GM12878 (cell line): ENCODE data around the gene FAM221A. TPM values are rescaled to one million over a fixed set of nuclear protein-coding genes. Genes with fewer than 3 reads are reported as not detected.

Experiments used
- ATAC-seq: fragments of 200-7000 bp; cut with Tn5 transposase; 3 replicates; pipeline ENCODE4 v1.9.1; 2020; ENCODE audit warnings: mild to moderate bottlenecking, moderate library complexity
- BruUV-seq: library from RNA; stranded (reverse); fragments of 400-500 nt; replicated peaks from 2 replicates; lab custom pipeline; 2021; lab: Mats Ljungman, UMichigan
- CTCF ChIA-PET: fragments of 300-600 bp; sonication (Branson Sonifier 250); formaldehyde crosslinking; extraction: SDS; loops from one replicate; lab custom pipeline; 2021; ENCODE audit warnings: inconsistent platforms; lab: Yijun Ruan, JAX
- POLR2A ChIA-PET: fragments of 350-600 bp; formaldehyde crosslinking; extraction: SDS; loops from one replicate; lab custom pipeline; 2021; ENCODE audit warnings: inconsistent platforms; lab: Charles Lee
- RAD21 ChIA-PET: fragments of 300-600 bp; sonication (Branson Sonifier 250); formaldehyde crosslinking; loops from one replicate; lab custom pipeline; 2023; ENCODE audit warnings: antibody characterized with exemption; ENCODE audit not compliant: unreplicated experiment; lab: Charles Lee
- SMC1A ChIA-PET: fragments of 300-600 bp; sonication (Branson Sonifier 250); formaldehyde crosslinking; loops from one replicate; lab custom pipeline; 2023; ENCODE audit not compliant: unreplicated experiment, uncharacterized antibody; lab: Charles Lee
- DNase-seq: peaks from one replicate; pipeline ENCODE4 v3.0.0-alpha.2; 2011; ENCODE audit warnings: low read depth, low spot score
- FAIRE-seq: peaks from 3 replicates; lab custom pipeline; 2011; peaks lifted over from hg19 to GRCh38; lab: Jason Lieb, UNC
- H2AFZ ChIP-seq: 2 replicates; pipeline ENCODE4 v1.6.0; 2011; ENCODE audit warnings: low read depth, low read length, control low read depth; ENCODE audit not compliant: control insufficient read depth
- H3K27ac ChIP-seq: 2 replicates; pipeline ENCODE4 v1.5.1; 2011; ENCODE audit warnings: control low read depth; ENCODE audit not compliant: control insufficient read depth, insufficient read depth
- H3K27me3 ChIP-seq, 2 experiments: replicated peaks in 1 of 2; 2 replicates each; pipeline versions ENCODE4 v1.6.0 to v1.6.1; 2011; ENCODE audit warnings: low read length in 1 of 2; ENCODE audit not compliant: control insufficient read depth in 2 of 2, insufficient read depth in 2 of 2
- H3K36me3 ChIP-seq, 2 experiments: 2 replicates each; pipeline ENCODE4 v1.5.1; 2011; ENCODE audit warnings: low read length in 1 of 2; ENCODE audit not compliant: control insufficient read depth in 2 of 2, insufficient read depth in 2 of 2
- H3K4me1 ChIP-seq: 2 replicates; pipeline ENCODE4 v1.6.1; 2011; ENCODE audit warnings: mild to moderate bottlenecking, low read length, moderate library complexity, mixed read lengths; ENCODE audit not compliant: control insufficient read depth, insufficient read depth
- H3K4me2 ChIP-seq: 2 replicates; pipeline ENCODE4 v1.6.0; 2011; ENCODE audit warnings: control low read depth; ENCODE audit not compliant: control insufficient read depth, insufficient read depth
- H3K4me3 ChIP-seq: fragments of 200-600 bp; sonication (generic); 2 replicates; pipeline ENCODE4 v1.5.1; 2016
- H3K79me2 ChIP-seq: 2 replicates; pipeline ENCODE4 v1.6.0; 2011; ENCODE audit warnings: low read length; ENCODE audit not compliant: control insufficient read depth, insufficient read depth
- H3K9ac ChIP-seq: 2 replicates; pipeline ENCODE4 v1.8.0; 2011; ENCODE audit warnings: low read length, control low read depth, mixed read lengths; ENCODE audit not compliant: control insufficient read depth, insufficient read depth
- H3K9me3 ChIP-seq: replicated peaks from 3 replicates; pipeline ENCODE4 v1.5.1; 2011; ENCODE audit warnings: mild to moderate bottlenecking, low read length; ENCODE audit not compliant: control insufficient read depth, insufficient read depth
- H4K20me1 ChIP-seq: 2 replicates; pipeline ENCODE4 v1.6.0; 2011; ENCODE audit not compliant: control insufficient read depth, insufficient read depth
- CBFB ChIP-seq: IDR thresholded peaks from 2 replicates; pipeline ENCODE4 v1.6.1; 2016; ENCODE audit warnings: antibody characterized with exemption, low read depth
- CEBPB ChIP-seq, 2 experiments: fragments of 150-350 bp in 1 of 2; IDR thresholded peaks; 2 replicates each; pipeline ENCODE4 v1.6.1; 2012 to 2014; ENCODE audit warnings: low read depth in 2 of 2, low read length in 2 of 2, borderline replicate concordance in 1 of 2, inconsistent platforms in 1 of 2
- CEBPZ ChIP-seq: fragments of 150-350 bp; IDR thresholded peaks from 2 replicates; pipeline ENCODE4 v1.6.1; 2016; ENCODE audit warnings: low read depth, low read length
- CHD1 ChIP-seq: IDR thresholded peaks from 2 replicates; pipeline ENCODE4 v1.6.1; 2012; ENCODE audit warnings: low read depth, low read length, improper control_type of control experiment
- GATAD2B ChIP-seq: fragments of 450-650 bp; conservative IDR thresholded peaks from 2 replicates; pipeline ENCODE4 v1.6.1; 2017; ENCODE audit warnings: low read depth, mild to moderate bottlenecking, moderate library complexity
- IKZF1 ChIP-seq: fragments of 450-650 bp; conservative IDR thresholded peaks from 2 replicates; pipeline ENCODE4 v1.6.1; 2017; ENCODE audit warnings: antibody characterized with exemption, mild to moderate bottlenecking
- IRF5 ChIP-seq: fragments of 450-650 bp; IDR thresholded peaks from 2 replicates; pipeline ENCODE4 v1.6.1; 2017; ENCODE audit warnings: borderline replicate concordance
- NFYB ChIP-seq: IDR thresholded peaks from 2 replicates; pipeline ENCODE4 v1.6.1; 2011; ENCODE audit warnings: low read depth, mild to moderate bottlenecking, low read length, improper control_type of control experiment, moderate library complexity; ENCODE audit not compliant: insufficient read depth
- RFX5 ChIP-seq: IDR thresholded peaks from 2 replicates; pipeline ENCODE4 v1.6.1; 2011; ENCODE audit warnings: low read depth, low read length, improper control_type of control experiment
- SMC3 ChIP-seq: IDR thresholded peaks from 2 replicates; pipeline ENCODE4 v1.6.1; 2011; ENCODE audit warnings: low read length, improper control_type of control experiment, borderline replicate concordance
- TCF3 ChIP-seq: IDR thresholded peaks from 2 replicates; pipeline ENCODE4 v1.6.1; 2012; ENCODE audit warnings: low read depth, mild to moderate bottlenecking, low read length, borderline replicate concordance; ENCODE audit not compliant: insufficient read depth
- ZBED1 ChIP-seq: IDR thresholded peaks from 2 replicates; pipeline ENCODE4 v1.6.1; 2016; ENCODE audit warnings: borderline replicate concordance
- ZNF207 ChIP-seq: fragments of 450-650 bp; IDR thresholded peaks from 2 replicates; pipeline ENCODE4 v1.6.1; 2014; ENCODE audit warnings: antibody characterized with exemption, mild to moderate bottlenecking, borderline replicate concordance
- ZNF217 ChIP-seq: fragments of 450-650 bp; IDR thresholded peaks from 2 replicates; pipeline ENCODE4 v1.6.1; 2017; ENCODE audit warnings: antibody characterized with exemption, mild to moderate bottlenecking
- ZNF687 ChIP-seq: fragments of 450-650 bp; IDR thresholded peaks from 2 replicates; pipeline ENCODE4 v1.6.1; 2017; ENCODE audit warnings: mild to moderate bottlenecking, moderate library complexity
- WGBS: methylation state at CpG from one replicate; pipeline ENCODE4 v1.1.6; 2016; ENCODE audit warnings: low lambda C conversion rate; ENCODE audit not compliant: insufficient replicate concordance, insufficient coverage; ENCODE audit errors: missing lambda C conversion rate; 5-methylcytosine and 5-hydroxymethylcytosine counted together
- in situ Hi-C: fragments of 300-500 bp; cut with MboI; formaldehyde crosslinking; loops from 9 replicates; pipeline ENCODE4 v1.14.3; 2018; ENCODE audit warnings: mixed read lengths
- intact Hi-C: fragments of 100-400 bp; cut with micrococcal nuclease; formaldehyde crosslinking; loops from one replicate; pipeline ENCODE4 v1.14.2; 2022; ENCODE audit not compliant: unreplicated experiment
- polyA plus RNA-seq, 11 experiments: library from polyadenylated mRNA; depleted of rRNA in 4 of 11; unstranded in 6 of 11; stranded (reverse) in 5 of 11; fragments of >200 nt; fragmentation: Nextera tagmentation in 4 of 11; fragmentation: Illumina TruSeq in 1 of 11; extraction: Ambion mirVana in 4 of 11; extraction: Trizol in 1 of 11; gene quantifications; 1 replicate in 1 of 11; 2 replicates in 10 of 11; pipeline versions ENCODE4 v1.2.1 to v1.2.3, GENCODE V29; 2011 to 2016; ENCODE audit warnings: inconsistent platforms in 2 of 11, missing spikeins in 2 of 11, low read depth in 1 of 11
- total RNA-seq, 4 experiments: library from RNA; depleted of rRNA in 3 of 4; stranded (reverse); fragments of >200 nt in 3 of 4; fragmentation: Illumina TruSeq in 1 of 4; extraction: Trizol in 1 of 4; gene quantifications; 2 replicates each; pipeline versions ENCODE4 v1.2.1 to v1.2.3, GENCODE V29; 2013 to 2021

Gene FAM221A
- total and polyA plus RNA-seq, 10 of the 15 experiments (the other 5 are each of a cell fraction or from before 2014, with no cell fraction given), result 6.3 to 16.7 (median 9.7) TPM

GRCh38 chr7:23714579-23714978 lies 34.6 kb downstream of the FAM221A start (continued):
- TF ChIP-seq CEBPZ (no peak), ZNF687 (no peak)

GRCh38 chr7:23715099-23715498 lies 35.1 kb downstream of the FAM221A start:
- no TSS peak for BruUV-seq
- TF ChIP-seq CEBPB (IDR thresholded peaks at IDR 0.05; ENCODE audit: borderline replicate concordance in 1 of 2, low read depth in 2 of 2, low read length in 2 of 2) (no peak), CBFB (no peak), ZNF217 (no peak), GATAD2B (no peak), SMC3 (no peak), TCF3 (no peak), ZNF207 (no peak), IRF5 (no peak), ZBED1 (no peak), RFX5 (no peak), IKZF1 (no peak), NFYB (no peak), CHD1 (no peak)

More at GRCh38 chr7:23715099-23715498, 35.1 kb downstream of the FAM221A start:
- FAIRE-seq (no peak), DNase-seq (no peak), ATAC-seq (no peak)
- in situ Hi-C loops, result no loop called here
- ChIA-PET SMC1A (interaction anchor here (0.7 to 3.2 kb wide), 6 partner anchors 13 to 168 kb away, joined by 3 to 15 read pairs (median 4); no protein-coding TSS in a partner anchor), RAD21 (interaction anchor here (2.0 to 7.4 kb wide), 4 partner anchors 18 to 442 kb away, joined by 6 to 129 read pairs (median 13); no protein-coding TSS in a partner anchor), CTCF (interaction anchor here (0.6 to 13.5 kb wide), 5 partner anchors 17 to 311 kb away, joined by 3 to 264 read pairs (median 70); no protein-coding TSS in a partner anchor), POLR2A (interaction anchor here (0.5 to 0.7 kb wide), 2 partner anchors 404 to 592 kb away, joined by 3 to 4 read pairs; no protein-coding TSS in a partner anchor)
- Histone ChIP-seq H2AFZ (no peak overlapping the region), H3K4me2 (no peak overlapping the region), H3K9me3 (no peaks in the 10 kb centered on the region), H3K27me3 (no peaks in the 10 kb centered on the region), H3K79me2 (no peaks in the 10 kb centered on the region), H4K20me1 (no peaks in the 10 kb centered on the region), H3K4me1 (no peaks in the 10 kb centered on the region), H3K4me3 (no peak overlapping the region), H3K9ac (no peak overlapping the region), H3K27ac (no peak overlapping the region), H3K36me3 (no peaks in the 10 kb centered on the region)
- intact Hi-C loops, result no loop called here
- WGBS, result 71% methylated on average over 6 of the region's 6 CpGs
